Stimulated activated CD4-positive, alpha-beta T cell treated with anti-CD3 and anti-CD28 coated beads, Interleukin-1b, Interleukin-23, amount 100 ng/mL, for 48 hours (primary cell): ENCODE measurements around the gene POMGNT2.

Experiments
- DNase-seq: peaks from one replicate; pipeline ENCODE4 v3.0.0-alpha.2; 2020

POMGNT2 gene

DNA sequence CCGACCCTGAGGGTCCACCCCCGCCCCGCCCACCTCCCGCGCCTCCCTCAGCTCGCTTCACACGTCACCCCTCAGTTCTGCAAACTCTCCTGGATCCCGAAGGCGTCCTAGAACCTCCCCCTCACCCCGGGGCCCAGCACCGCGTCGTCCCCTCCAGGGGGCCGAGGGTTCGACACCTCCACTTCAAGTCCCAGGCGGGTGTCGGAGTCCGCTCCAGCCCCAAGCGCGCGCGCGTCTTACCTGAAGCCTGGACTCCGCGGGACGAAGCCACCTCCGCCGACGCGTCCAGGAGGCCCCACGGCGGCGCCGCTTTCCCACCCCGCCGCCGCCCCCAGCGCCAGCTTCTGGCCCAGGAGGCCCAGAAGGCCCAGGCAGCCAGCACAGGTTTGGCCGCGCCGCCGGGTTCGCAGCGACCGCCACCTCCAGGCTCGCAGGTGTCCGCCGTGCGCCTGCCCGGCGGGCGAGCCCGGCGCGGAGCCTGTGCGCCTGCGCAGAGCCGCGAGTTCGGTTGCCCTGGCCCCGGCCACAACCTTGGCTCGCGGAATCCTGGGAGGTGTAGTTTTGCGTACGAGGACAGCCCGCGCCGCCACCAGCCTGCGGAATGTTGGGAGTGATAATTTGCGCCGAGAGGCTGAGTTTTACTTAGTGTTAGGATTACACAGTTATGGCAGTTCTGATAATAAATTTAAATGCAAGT lies at the start of gene POMGNT2:
POMGNT2 (minus strand) TSS at position 484 of the 697 bp plus-strand sequence. CDS start 24,648 bp downstream, outside the sequence.
- peak; percentile 87 for DNase-seq

DNA sequence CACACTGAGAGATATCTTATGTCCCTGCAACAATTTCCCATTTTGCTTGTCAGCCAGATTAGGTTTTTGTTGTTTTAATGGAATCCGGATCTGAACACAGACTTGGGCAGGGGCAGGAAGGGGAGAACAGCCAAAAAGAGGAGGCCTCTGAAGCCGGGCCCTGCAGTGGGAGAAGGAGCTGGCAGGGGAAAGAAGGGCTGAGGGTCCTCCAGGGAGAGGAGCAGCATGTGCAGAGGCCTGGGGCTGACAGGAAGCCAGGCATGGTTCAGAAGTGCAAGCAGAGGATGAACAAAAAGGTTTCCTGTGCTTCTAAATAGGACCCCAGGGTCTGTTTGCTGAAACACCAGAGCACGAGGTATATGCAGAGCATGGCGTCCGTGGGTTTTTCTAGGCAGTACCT lies 49.1 kb upstream of the POMGNT2 start:
- no peak for DNase-seq

DNA sequence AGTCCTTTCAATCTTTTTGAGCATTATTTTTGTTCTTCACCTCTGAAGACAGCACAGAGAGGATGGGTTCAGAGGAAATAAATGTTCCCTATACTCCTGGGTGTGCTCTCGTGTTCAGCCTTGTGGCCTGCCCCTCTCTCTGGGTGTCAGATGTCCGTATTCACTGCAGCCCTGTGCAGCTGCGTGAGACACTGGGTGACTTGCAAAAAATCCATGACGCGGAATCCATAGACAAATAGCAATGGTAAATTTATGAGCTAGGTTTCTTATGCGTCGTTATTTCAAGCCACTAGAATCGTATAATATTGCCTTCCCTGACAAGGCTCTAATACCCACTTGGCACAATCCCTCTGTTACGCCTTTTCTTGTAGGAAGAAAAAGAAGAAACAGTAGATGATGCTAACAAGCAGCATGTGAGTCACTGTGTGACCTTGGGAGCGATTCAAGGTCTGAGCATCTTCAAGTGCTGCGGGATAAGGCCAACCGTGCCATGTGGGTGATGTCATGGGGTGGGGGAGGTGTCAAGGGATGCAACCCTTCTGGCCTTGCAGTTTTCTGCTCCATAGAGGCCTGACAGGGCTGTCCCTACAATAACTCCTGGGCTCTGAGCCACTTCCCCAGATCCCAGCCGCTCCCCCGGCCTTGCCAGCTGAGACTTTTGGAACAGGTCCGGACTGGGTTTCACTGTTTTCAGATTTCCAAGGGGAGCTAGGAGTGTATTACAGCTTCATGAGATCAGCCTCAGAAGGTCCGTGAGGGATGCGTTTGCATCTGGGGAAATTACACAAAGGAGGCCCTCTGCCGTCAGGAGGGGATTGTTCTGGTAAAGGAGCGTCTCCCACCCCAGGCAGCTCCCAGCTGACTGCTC lies 47.6 kb upstream of the POMGNT2 start:
- DNase-seq, result no peak

DNA sequence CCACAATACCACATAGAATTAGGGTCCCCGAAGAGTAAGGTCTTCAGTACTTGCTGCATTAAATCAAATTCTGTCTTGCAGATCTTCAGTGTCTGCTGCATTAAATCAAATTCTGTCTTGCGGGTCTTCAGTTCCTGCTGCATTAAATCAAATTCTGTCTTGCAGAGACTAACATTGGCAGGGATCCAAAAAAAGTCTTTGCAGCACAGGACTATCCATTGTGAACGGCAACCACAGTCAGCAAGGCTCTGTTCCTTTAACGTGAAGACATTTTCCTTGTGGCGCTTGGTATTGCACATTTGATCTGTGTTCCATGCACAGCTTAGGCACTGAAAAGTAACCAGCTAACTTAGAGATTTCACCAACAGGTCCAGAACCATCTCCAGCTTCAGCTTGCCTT lies 46.8 kb upstream of the POMGNT2 start:
- DNase-seq, result no peak

DNA sequence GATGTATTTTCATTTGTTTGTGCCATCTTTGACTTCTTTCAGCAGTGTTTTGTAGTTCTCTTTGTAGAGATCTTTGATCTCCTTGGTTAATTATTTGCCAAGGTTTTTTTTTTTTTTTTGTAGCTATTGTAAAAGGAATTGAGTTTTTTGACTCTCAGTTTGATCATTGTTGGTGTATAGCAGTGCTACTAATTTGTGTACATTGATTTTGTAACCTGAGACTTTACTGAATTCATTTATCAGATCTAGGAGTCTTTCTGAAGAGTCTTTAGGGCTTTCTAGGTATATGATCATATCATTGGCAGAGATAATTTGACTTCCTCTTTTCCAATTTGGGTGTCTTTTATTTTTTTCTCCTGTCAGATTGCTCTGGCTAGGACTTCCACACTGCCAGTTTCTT lies 42.2 kb upstream of the POMGNT2 start:
- no peak for DNase-seq

DNA sequence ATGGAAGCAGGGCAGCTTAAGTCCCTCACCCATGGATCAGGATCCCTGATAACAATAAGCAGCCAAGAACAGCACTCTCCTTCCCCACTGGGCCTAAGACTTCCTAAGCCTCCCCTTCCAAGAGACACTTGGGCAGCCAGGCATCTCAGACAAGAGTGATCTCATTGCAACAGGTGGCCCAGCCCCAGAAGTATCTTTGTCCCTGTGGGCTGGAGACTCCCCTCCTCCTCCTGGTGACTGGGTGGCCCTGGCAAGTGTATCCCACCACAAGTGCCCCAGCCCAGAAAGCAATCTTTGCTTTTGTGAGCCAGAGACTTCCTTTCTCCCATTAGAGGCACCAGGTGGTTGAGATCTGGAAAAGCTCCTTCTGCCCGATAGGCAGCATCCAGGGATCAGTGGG lies 40.7 kb upstream of the POMGNT2 start:
- DNase-seq, result no peak

DNA sequence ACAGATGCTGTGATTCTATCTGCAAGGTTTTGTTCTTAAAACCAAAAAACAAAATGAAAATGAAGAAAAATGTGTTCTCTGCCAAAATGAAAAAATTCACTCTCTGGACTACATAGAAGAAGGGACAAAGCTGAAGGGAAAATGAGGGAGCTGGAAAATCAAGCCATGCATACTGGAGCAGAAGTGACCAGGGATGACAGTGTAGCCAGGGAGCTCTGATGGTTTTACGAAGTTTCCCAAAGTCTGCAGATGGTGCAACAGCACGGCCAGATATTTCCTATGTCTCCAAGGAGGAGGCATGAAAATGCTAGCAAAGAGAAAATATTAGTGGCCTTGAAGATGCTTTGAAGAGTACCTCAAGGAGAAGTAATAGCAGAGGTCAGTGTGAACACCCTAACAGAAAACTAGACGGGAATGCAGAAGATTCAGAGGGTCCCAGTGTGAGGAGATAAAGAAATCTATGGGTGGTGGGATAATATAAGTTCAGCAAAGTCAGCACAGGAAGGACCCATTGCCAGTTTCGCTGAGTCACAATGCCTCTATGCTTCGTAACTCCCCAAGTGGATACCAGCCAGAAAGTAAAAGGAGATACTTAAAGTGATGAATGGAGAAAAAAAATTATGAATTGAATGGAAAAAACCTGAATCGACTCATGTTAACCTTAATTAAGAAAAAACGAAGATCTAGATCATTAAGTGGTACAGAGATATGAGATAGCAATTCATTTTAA lies 39.0 kb upstream of the POMGNT2 start:
- DNase-seq, result no peak

DNA sequence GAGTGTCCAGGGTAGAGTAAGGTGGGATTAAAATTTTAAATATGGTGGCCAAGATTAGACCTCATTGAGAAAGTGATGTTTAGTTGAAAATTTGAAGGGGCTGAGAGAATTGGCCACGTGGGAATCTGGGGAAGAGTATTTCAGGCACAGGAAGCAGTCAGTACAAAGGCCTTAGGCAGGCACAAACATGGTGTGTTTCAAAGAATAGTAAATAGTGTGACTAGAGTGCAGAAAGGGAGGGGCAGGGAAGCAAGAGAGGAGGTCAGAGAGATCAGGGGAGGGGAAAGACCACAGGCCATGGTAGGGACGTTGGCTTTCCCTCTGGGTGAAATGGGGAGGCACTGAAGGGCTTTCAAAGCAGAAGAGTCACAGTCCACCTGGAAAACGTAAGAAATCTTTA lies 36.6 kb upstream of the POMGNT2 start:
- DNase-seq, result no peak

DNA sequence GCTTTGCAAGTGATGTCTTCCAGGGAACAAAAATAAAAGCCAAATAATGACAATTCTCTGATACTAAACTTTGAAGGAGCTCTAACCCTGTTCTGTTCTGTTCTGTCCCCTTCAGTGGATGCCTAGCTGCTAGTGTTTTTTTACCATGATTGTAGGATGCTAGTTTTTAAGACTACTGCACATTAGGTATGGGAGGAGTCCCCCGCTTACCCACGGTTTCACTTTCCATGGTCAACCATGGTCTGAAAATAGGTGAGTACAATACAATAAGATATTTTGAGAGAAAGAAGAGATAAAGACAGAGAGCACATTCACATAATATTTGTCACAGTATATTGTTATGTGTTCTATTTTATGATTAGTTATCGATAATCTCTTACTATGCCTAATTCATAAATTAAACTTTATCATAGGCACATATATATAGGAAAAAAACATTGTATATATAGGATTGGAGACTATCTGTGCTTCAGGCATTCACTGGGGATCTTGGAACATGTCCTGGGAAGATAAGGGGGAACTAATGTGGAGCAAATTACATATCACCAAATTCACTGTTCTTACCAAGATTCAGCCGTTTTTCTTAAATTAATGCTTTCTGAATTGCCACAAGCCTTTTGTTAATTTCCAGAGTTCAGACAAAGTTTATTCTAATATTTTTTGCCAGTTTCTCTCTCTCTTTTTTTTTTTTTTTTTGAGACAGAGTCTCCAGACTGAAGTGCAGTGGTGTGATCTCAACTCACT lies 32.8 kb upstream of the POMGNT2 start:
- DNase-seq, result no peak

DNA sequence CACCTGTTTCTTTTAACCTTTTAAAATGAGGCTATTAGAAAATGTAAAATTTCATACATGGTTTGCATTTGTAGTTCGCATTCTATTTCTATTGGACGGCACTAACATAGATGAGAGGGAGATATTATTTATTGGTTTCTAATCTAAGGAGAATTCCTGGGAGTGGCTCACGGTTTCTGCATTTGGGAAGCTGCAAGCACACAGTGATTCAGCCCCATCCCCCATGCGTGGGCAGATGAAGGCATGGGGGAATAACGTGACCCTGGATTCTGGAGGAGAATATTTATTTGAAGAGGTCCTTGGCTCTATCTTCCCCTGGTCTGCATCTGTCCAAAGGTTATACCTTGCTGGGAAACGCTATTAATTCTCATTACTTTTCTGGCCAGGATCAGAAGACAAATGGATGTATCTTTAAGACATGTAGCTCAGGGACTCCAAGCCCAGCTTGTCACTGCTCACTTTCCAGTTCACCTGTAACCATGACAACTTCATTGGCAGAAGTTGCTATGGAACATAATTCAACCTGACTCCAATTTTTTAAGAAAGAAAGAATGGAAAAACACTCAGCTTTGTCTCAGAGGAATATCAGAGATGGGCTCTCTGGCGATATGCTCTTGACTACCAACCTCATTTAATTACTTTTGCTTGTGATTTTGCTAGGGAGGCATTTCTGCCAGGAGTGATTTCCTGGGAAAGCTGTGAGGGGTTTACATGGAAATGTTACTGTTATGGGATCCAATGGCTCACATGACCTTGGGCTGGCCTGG lies 27.2 kb upstream of the POMGNT2 start:
- DNase-seq, result no peak

DNA sequence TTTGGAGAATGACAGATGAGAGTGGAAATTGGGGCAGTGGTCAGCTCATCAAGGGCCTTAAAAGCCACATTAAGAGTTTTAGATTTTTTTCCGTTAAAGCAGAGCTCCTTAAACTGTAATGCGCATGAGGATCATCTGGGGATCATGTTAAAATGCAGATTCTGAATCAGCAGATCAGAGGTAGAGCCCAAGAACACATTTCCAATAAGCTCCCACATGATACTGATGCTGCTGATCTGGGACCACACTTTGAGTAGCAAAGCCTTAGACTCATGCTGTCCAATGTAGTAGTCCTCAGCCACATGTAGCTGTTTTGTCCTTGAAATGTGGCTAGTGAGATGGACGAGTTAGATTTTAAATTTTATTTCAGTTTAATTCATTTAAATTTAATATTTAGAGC lies 26.3 kb upstream of the POMGNT2 start:
- no peak for DNase-seq

DNA sequence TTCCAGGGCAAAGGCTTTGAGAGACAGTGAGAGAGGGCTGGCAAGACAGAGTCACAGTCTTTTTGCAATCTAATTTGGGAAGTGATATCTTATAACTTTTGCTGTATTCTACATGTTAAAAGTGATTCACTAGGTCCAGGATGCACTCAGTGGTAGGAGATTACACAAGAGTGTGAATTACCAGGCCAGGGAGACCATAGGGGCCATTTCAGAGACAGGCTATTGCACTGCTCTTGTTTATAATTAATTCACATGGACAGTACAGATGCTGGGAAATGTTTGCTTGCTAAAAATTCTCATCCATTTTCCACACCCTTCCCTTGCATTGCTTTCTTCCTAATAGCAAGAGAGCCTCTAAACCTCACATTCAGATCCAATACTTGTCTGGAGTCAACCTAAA lies 22.6 kb upstream of the POMGNT2 start:
- no peak for DNase-seq

DNA sequence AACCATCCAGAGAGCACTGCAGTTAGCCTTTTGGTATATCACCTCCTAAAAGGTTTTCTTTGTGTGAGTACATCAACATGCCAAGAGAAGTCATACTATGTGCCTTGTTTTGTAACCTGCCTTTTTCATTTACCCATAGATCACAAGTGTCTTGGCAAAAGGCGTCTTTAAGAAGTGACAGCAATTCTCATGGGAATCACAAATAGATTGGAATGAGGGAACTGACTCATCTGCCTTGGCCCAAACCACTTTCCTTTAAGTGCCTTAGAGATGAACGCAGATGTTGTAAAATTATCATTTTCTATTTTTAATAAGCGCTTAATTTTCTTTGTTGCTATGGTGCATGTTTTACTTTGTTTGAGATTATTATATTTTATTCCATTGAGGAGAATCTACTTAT lies 20.7 kb upstream of the POMGNT2 start:
- no peak for DNase-seq

DNA sequence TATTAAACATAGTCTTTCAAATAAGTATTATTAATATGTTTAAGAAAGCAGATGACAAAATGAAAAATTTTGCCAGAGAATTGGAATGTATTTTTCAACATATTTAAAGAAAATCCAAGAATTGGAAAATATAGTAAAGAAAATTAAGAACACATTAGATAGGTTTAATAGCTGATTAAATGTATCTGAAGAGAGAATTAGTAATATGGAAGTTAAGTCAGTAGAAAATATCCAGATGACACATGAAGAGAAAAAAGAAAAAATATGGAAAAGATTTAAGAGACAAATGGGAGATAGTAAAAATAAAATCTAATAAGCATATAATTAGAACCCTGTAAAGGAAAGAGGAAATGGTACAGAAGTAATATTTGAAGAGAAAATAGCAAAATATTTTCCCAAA lies 18.0 kb upstream of the POMGNT2 start:
- DNase-seq, result no peak

DNA sequence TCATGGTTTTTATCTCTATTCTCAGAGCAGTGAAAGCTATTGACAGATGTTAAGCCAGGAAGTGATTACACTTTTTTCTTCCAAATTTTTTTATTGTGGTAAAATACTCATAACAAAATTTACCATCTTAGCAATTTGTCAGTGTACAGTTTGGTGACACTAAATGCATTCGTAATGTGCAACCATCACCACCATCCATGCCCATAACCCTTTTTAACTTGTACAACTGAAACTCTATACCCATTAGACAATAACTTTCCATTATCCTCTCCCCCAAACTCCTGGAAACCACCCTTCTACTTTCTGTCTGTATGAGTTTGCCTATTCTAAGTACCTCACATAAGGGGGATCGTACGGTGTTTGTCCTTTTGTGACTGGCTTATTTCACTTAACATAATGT lies 15.1 kb upstream of the POMGNT2 start:
- DNase-seq, result no peak

DNA sequence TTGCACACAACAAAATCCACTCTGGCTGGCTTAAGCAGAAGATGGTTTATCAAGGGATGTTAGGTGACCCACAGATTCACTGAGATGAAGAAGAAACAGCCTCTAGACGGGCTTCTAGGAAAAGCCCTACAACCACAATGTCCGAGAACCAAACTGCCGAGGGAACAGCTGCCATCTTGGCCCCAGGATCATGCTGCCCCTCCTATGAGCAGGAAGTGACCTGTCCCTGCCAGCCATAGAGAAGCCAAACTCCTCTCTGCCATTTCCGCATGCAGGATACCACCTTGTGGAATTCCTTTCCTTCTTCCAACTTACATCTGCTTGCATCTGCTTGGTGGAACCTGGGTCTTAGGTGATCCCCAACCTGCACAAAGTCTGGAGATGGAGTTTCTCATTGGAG lies 11.4 kb upstream of the POMGNT2 start:
- no peak for DNase-seq

DNA sequence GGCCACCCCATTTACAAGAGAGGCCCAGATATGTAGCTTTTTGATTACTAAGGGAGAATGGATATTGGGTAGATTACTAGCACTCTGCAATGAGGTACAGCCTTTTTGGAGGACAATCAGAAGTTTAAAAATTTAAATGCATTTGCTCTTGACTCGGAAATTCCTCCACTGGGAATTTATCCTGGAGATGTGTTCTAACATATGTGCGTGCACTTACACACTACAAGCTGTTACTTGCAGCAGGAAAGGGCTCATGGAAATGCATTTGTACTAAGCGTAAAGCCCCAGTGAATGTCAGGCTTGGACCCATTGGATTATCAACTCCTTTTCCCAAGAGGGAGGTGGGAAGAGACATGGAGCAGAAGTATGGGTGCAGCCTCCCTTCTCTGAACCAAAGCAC lies 7.8 kb upstream of the POMGNT2 start:
- no peak for DNase-seq

DNA sequence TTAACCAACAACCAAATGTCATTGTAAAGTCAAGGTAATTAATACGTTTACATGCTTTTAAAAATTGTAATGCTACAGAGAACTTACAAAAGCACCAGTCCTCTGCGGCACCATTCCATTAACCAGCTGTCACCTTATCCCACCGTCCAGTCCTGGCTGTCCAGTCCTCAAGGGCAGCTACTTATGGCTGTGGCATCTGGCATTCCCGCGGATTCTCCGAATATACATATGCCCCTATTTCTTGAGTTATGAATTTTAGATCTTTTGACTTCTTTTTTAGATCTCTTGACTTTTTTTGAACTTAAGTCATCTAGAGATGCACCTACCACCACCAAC lies 382 bp upstream of the POMGNT2 start:
- no peak for DNase-seq

DNA sequence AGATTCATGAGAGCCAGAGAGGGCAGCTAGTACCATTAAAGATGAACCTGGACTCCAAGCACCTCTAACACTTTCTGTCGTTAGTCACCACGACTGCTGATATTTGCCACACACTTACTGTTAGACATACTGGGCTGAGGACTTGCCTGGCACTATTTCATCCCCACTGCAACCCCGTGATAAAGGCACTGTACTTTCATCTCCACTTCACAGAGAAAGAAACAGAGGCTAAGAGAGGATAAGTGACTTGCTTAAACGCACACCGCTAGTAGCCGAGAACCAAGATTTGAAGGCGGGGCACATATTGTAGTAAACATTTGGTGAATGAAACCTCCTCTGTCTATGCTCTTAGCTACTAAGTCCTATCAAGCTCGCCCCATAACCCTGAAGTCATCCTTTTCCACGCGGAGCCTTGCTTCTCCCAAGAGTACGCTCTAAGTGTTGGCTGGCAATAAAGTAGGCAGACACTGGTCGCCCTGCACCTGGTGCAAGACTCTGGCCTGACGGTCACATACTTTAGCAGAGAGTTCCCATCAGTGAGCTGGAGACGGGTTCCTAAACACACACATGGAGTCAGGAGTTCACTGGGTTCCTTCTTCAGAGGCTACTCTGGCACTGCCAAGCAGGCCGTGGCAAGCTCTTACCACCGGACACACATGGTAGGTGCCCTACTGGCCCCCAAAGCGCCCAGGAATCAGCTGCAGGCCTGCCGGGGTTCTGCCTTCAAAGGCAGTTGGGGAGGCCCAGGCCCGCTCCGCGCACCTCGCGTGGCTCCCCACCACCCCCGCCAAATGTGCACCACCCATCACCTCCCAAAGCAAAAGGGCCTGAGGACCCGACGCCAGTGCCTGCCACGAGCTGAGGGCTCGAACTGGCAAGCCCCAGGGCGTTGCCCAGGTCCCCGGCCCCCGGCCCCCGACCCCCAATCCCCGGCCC lies 951 bp downstream of the POMGNT2 start:
- DNase-seq, result peak; percentile 11

DNA sequence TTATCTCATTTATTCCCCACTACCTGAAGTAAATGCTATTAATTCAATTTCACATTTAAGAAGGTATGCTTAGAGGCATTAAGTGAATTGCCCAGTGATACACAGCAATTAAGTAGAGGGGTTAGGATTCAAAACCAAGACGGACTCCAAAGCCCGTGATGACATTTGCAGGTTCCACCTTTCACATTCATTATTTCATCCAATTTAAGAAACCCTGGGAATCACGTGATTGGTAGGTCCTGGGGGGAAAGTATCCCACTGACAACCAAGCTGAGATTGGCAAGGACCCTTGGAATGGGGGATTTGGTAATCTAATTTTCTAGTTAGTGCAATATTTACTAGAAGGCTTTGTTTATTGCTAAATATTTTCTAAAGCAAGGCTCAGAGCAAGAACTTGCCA lies 1.8 kb downstream of the POMGNT2 start:
- no peak for DNase-seq

DNA sequence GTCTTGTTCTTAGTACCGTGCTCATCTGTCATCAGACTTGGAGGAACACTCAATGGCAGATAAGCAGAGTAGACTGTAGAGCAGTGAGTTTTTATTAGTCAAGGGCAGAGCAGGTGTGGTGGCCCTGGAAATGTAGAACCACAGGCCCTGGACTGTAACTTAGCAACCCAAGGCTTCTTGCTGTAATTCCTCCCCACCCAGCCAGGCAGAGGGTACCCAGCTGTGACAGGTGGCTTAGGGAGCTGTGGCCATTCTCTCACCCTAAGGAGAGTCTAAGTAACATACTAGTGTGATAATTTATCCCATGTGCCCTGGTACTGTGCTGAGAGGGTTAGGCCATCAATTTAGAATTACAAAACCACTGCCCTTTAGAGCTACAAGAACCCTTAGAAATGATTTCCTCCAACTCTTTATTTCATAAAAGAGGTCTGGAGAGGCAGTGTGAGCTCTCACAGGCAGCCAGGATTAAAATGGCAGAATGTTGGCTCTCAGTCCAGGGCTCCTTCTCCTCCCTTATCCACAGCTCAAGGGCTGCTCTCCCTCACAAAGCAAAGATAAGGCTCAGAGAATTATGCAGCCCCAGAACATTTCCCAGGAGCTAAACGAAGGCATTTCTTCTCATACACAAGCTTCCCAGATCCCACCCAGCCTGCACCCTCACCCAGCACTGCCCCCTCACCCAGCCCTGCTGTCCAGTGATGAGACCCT lies 3.0 kb downstream of the POMGNT2 start:
- DNase-seq, result no peak
